Regular cardiac myocyte (primary cell): ENCODE results near the gene BTC. TPM values are rescaled to one million over a fixed set of nuclear protein-coding genes. Genes with fewer than 3 reads are reported as not detected.

ENCODE experiments used
- total RNA-seq: library from RNA; depleted of rRNA; stranded (reverse); fragments of >200 nt; gene quantifications from 2 replicates; pipeline ENCODE4 v1.2.3, GENCODE V29; 2014

Gene BTC, protein sequence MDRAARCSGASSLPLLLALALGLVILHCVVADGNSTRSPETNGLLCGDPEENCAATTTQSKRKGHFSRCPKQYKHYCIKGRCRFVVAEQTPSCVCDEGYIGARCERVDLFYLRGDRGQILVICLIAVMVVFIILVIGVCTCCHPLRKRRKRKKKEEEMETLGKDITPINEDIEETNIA
- total RNA-seq: under 0.01 and 0.28 TPM in 2 replicates

DNA sequence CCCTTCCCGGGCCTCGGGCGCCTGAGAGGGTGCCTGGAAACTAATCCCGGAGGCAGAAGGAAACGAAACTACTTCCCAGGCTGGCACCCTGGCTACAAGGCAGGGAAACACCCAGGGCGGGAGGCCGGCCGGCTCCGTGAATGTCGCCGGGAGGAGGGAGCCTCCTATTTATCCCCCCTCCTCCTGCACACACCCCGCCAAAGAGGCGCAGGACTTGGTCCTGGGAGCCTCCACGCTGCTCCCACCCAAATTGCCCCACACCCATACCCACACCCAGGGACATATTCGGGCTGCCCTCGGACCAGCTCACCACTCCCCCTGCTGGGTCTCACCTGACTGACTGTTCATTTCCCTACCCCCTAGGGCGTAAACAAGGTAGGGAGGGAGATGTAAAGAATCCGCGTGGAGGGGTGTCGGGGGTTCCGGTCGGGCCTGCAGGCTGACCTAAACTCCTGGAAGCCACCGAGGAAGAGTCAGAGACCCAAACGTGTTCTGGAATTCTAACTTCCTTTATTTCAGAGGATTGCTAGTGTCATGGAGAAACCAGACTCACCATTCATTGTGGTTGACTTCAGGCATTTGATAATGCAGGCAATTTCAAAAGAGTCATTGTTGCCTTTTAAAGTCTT, at the start of gene BTC:
Gene BTC (minus strand): TSS at position 142 of the 629 bp plus-strand sequence. CDS start 198 bp downstream, outside the sequence.

Other genes with a start within 250 kb of the BTC start
- 0.38 and 0.56 TPM in 2 replicates for gene PARM1, start 138.6 kb upstream of the BTC start, total RNA-seq